CD8-positive, alpha-beta memory T cell (primary cell): Measurements from ENCODE around the gene ABCB6. TPM values are rescaled to one million over a fixed set of nuclear protein-coding genes. Genes with fewer than 3 reads are reported as not detected.

Experiments used
- CTCF ChIA-PET: fragments of 350-600 bp; sonication (Branson Sonifier 250); formaldehyde crosslinking; loops from one replicate; lab custom pipeline; 2021; ENCODE audit warnings: antibody characterized with exemption; lab: Charles Lee
- POLR2A ChIA-PET: fragments of 350-600 bp; sonication (Branson Sonifier 250); formaldehyde crosslinking; loops from one replicate; lab custom pipeline; 2021; ENCODE audit warnings: antibody characterized with exemption; lab: Charles Lee
- DNase-seq, 5 donors: peaks; one replicate each; pipeline versions ENCODE4 v3.0.0 to v3.0.0-alpha.2; 2020 to 2022; ENCODE audit warnings: mixed read lengths in 1 of 5
- H3K27ac ChIP-seq: one replicate; pipeline ENCODE4 v1.7.0; 2013; ENCODE audit warnings: low read depth, mild to moderate bottlenecking, low read length, moderate library complexity
- H3K27me3 ChIP-seq: 2 replicates; pipeline ENCODE4 v1.7.0; 2013; ENCODE audit warnings: low read length, mild to moderate bottlenecking; ENCODE audit not compliant: insufficient read depth, poor library complexity, severe bottlenecking
- H3K36me3 ChIP-seq: 2 replicates; pipeline ENCODE4 v1.7.0; 2013; ENCODE audit warnings: mild to moderate bottlenecking, low read length, moderate library complexity; ENCODE audit not compliant: insufficient read depth
- H3K4me1 ChIP-seq: 2 replicates; pipeline ENCODE4 v1.7.0; 2013; ENCODE audit warnings: mild to moderate bottlenecking, low read length, moderate library complexity; ENCODE audit not compliant: insufficient read depth
- H3K4me3 ChIP-seq: 2 replicates; pipeline ENCODE4 v1.7.0; 2013; ENCODE audit warnings: mild to moderate bottlenecking, low read length
- H3K9me3 ChIP-seq: 2 replicates; pipeline ENCODE4 v1.7.0; 2013; ENCODE audit warnings: mild to moderate bottlenecking, low read length
- H3K27ac Mint-ChIP-seq, 8 donors: one replicate each; pipeline ENCODE4 v1.8.0; 2020 to 2021; ENCODE audit warnings: mixed read lengths in 8 of 8, mild to moderate bottlenecking in 6 of 8, inconsistent platforms in 3 of 8, moderate library complexity in 3 of 8
- H3K27me3 Mint-ChIP-seq, 2 donors: one replicate each; pipeline ENCODE4 v1.8.0; 2020 to 2021; ENCODE audit warnings: mixed read lengths in 2 of 2, mild to moderate bottlenecking in 1 of 2, moderate library complexity in 1 of 2
- H3K36me3 Mint-ChIP-seq, 3 donors: one replicate each; pipeline ENCODE4 v1.8.0; 2020 to 2021; ENCODE audit warnings: mixed read lengths in 3 of 3, inconsistent platforms in 1 of 3, mild to moderate bottlenecking in 1 of 3
- H3K4me1 Mint-ChIP-seq, 3 donors: one replicate each; pipeline ENCODE4 v1.8.0; 2020 to 2021; ENCODE audit warnings: mixed read lengths in 3 of 3, inconsistent platforms in 1 of 3, mild to moderate bottlenecking in 1 of 3
- H3K4me3 Mint-ChIP-seq, 7 donors: one replicate each; pipeline ENCODE4 v1.8.0; 2020 to 2021; ENCODE audit warnings: mixed read lengths in 7 of 7, mild to moderate bottlenecking in 6 of 7, moderate library complexity in 4 of 7, inconsistent platforms in 2 of 7
- H3K9me3 Mint-ChIP-seq, 5 donors: one replicate each; pipeline ENCODE4 v1.8.0; 2020 to 2022; ENCODE audit warnings: mixed read lengths in 5 of 5, mild to moderate bottlenecking in 3 of 5, moderate library complexity in 2 of 5, inconsistent platforms in 1 of 5
- polyA plus RNA-seq: library from polyadenylated mRNA; unstranded; fragments of 300-500 nt; fragmentation: Illumina TruSeq; gene quantifications from one replicate; pipeline ENCODE4 v1.2.3, GENCODE V29; 2021
- total RNA-seq, 2 experiments: library from RNA; stranded (reverse); gene quantifications; one replicate each; pipeline ENCODE4 v1.2.3, GENCODE V29; 2021

ABCB6 gene
- total and polyA plus RNA-seq, 3 experiments from 2014 or later, result 2.1 to 22.8 (median 22.1) TPM

- H3K9me3 Mint-ChIP-seq, result peaks cover 0 to 2% (median 0%) of the 10 kb centered on the region in 5 donors
- Histone ChIP-seq H3K27ac (peak overlapping the region; percentile 69), H3K36me3 (peaks cover 35% of the 10 kb centered on the region), H3K4me1 (peaks cover 70% of the 10 kb centered on the region), H3K27me3 (no peaks in the 10 kb centered on the region), H3K9me3 (no peaks in the 10 kb centered on the region), H3K4me3 (peak overlapping the region; percentile 56)
- peaks cover 4 to 69% (median 25%) of the 10 kb centered on the region in 3 donors for H3K36me3 Mint-ChIP-seq
- peak overlapping the region; percentile 84 to 99 (median 90) for H3K4me3 Mint-ChIP-seq
- peaks cover 0 to 5% of the 10 kb centered on the region in 2 donors for H3K27me3 Mint-ChIP-seq
- ChIA-PET POLR2A (interaction anchor here (1.3 to 11.9 kb wide), 7 partner anchors 10 to 74 kb away, joined by 4 to 164 read pairs (median 9); partner anchors contain the start of genes ABCB6, ANKZF1, ATG9A and CNPPD1), CTCF (interaction anchor here (0.7 to 12.3 kb wide), 17 partner anchors 11 to 96 kb away, joined by 3 to 136 read pairs (median 4); partner anchors contain the start of genes ANKZF1, ATG9A, DNAJB2 and NHEJ1)
- peaks cover 74 to 79% (median 78%) of the 10 kb centered on the region in 3 donors for H3K4me1 Mint-ChIP-seq
- peak overlapping the region; percentile 85 to 98 (median 94) for H3K27ac Mint-ChIP-seq
- DNase-seq, result peak in 1 of 5 donors; percentile 44
Observed at GRCh38 chr2:219250049-219250781, 31.5 kb upstream of the ABCB6 start.

- Mint-ChIP-seq H3K27me3 (peaks cover 0 to 6% of the 10 kb centered on the region in 2 donors), H3K4me1 (peaks cover 75 to 81% (median 78%) of the 10 kb centered on the region in 3 donors), H3K36me3 (peaks cover 4 to 65% (median 25%) of the 10 kb centered on the region in 3 donors), H3K9me3 (peaks cover 0 to 2% (median 0%) of the 10 kb centered on the region in 5 donors), H3K27ac (peak overlapping the region; percentile 85 to 98 (median 94)), H3K4me3 (peak overlapping the region; percentile 84 to 99 (median 90))
- Histone ChIP-seq H3K4me1 (peaks cover 74% of the 10 kb centered on the region), H3K4me3 (peak overlapping the region; percentile 56), H3K36me3 (peaks cover 35% of the 10 kb centered on the region), H3K27me3 (no peaks in the 10 kb centered on the region), H3K27ac (peak overlapping the region; percentile 69), H3K9me3 (no peaks in the 10 kb centered on the region)
- peak; percentile 23 to 66 (median 61) for DNase-seq
- POLR2A ChIA-PET, result interaction anchor here (0.5 to 11.9 kb wide), 10 partner anchors 10 to 842 kb away, joined by 3 to 164 read pairs (median 8); partner anchors contain the start of genes ABCB6, ANKZF1, ATG9A and CNPPD1
- CTCF ChIA-PET, result interaction anchor here (0.7 to 12.3 kb wide), 18 partner anchors 10 to 96 kb away, joined by 3 to 136 read pairs (median 4); partner anchors contain the start of genes ANKZF1, ATG9A, DNAJB2 and NHEJ1
Observed at GRCh38 chr2:219249203-219249980, 30.6 kb upstream of the ABCB6 start.

- Mint-ChIP-seq H3K27me3 (peaks cover 0 to 6% of the 10 kb centered on the region in 2 donors), H3K4me1 (peaks cover 78 to 84% (median 80%) of the 10 kb centered on the region in 3 donors), H3K27ac (peak overlapping the region; percentile 85 to 98 (median 94)), H3K4me3 (peak overlapping the region; percentile 84 to 99 (median 90)), H3K9me3 (peaks cover 0 to 2% (median 0%) of the 10 kb centered on the region in 5 donors), H3K36me3 (peaks cover 4 to 63% (median 25%) of the 10 kb centered on the region in 3 donors)
- Histone ChIP-seq H3K9me3 (no peaks in the 10 kb centered on the region), H3K36me3 (peaks cover 35% of the 10 kb centered on the region), H3K4me1 (peaks cover 76% of the 10 kb centered on the region), H3K27ac (peak overlapping the region; percentile 69), H3K27me3 (no peaks in the 10 kb centered on the region), H3K4me3 (peak overlapping the region; percentile 56)
- no peak for DNase-seq
- ChIA-PET POLR2A (interaction anchor here (0.5 to 11.9 kb wide), 11 partner anchors 9 to 841 kb away, joined by 3 to 164 read pairs (median 8); partner anchors contain the start of genes ABCB6, ANKZF1, ATG9A and CNPPD1), CTCF (interaction anchor here (1.0 to 12.3 kb wide), 9 partner anchors 19 to 95 kb away, joined by 3 to 136 read pairs (median 9); partner anchors contain the start of genes ANKZF1, ATG9A, DNAJB2 and NHEJ1)
Observed at GRCh38 chr2:219248845-219249202, 30.1 kb upstream of the ABCB6 start.

- peaks cover 78 to 90% (median 80%) of the 10 kb centered on the region in 3 donors for H3K4me1 Mint-ChIP-seq
- peak overlapping the region; percentile 88 to 99 (median 95) for H3K27ac Mint-ChIP-seq
- peaks cover 35% of the 10 kb centered on the region for H3K36me3 ChIP-seq
- ChIA-PET POLR2A (interaction anchor here (0.5 to 11.9 kb wide), 10 partner anchors 18 to 352 kb away, joined by 3 to 164 read pairs (median 6); partner anchors contain the start of genes ANKZF1, ATG9A, CNPPD1 and DNAJB2), CTCF (interaction anchor here (0.7 to 12.3 kb wide), 6 partner anchors 18 to 268 kb away, joined by 3 to 136 read pairs (median 24); partner anchors contain the start of genes ANKZF1, ATG9A and DNAJB2)
- peak; percentile 52 to 86 (median 83) for DNase-seq
- H3K9me3 ChIP-seq, result no peaks in the 10 kb centered on the region
- H3K27ac ChIP-seq, result peak overlapping the region; percentile 69
- peaks cover 4 to 57% (median 25%) of the 10 kb centered on the region in 3 donors for H3K36me3 Mint-ChIP-seq
- peaks cover 0 to 2% (median 0%) of the 10 kb centered on the region in 5 donors for H3K9me3 Mint-ChIP-seq
- H3K4me3 ChIP-seq, result peak overlapping the region; percentile 86
- peaks cover 0 to 6% of the 10 kb centered on the region in 2 donors for H3K27me3 Mint-ChIP-seq
- H3K4me3 Mint-ChIP-seq, result peak overlapping the region; percentile 81 to 99 (median 90)
- H3K4me1 ChIP-seq, result peaks cover 76% of the 10 kb centered on the region
- no peaks in the 10 kb centered on the region for H3K27me3 ChIP-seq
Observed at GRCh38 chr2:219247678-219248642, 29.2 kb upstream of the ABCB6 start.

GRCh38 chr2:219246559-219246958 lies 27.8 kb upstream of the ABCB6 start:
- peaks cover 4 to 43% (median 17%) of the 10 kb centered on the region in 3 donors for H3K36me3 Mint-ChIP-seq
- peaks cover 66 to 79% (median 67%) of the 10 kb centered on the region in 3 donors for H3K4me1 Mint-ChIP-seq

GRCh38 chr2:219245899-219246230 lies 27.1 kb upstream of the ABCB6 start:
- H3K36me3 Mint-ChIP-seq, result peaks cover 2 to 36% (median 12%) of the 10 kb centered on the region in 3 donors
- H3K27me3 ChIP-seq, result no peaks in the 10 kb centered on the region
- H3K4me1 Mint-ChIP-seq, result peaks cover 60 to 72% (median 60%) of the 10 kb centered on the region in 3 donors
- peak overlapping the region; percentile 91 to 98 (median 98) for H3K27ac Mint-ChIP-seq
- H3K4me3 ChIP-seq, result peak overlapping the region; percentile 86
- H3K4me3 Mint-ChIP-seq, result peak overlapping the region; percentile 84 to 99 (median 91)
- peaks cover 23% of the 10 kb centered on the region for H3K36me3 ChIP-seq
- peaks cover 62% of the 10 kb centered on the region for H3K4me1 ChIP-seq
- ChIA-PET CTCF (interaction anchor here (1.0 to 4.4 kb wide), 9 partner anchors 16 to 91 kb away, joined by 3 to 35 read pairs (median 5); partner anchors contain the start of genes ANKZF1, ATG9A and DNAJB2), POLR2A (interaction anchor here (0.9 to 11.9 kb wide), 6 partner anchors 9 to 39 kb away, joined by 3 to 164 read pairs (median 12); partner anchors contain the start of genes ABCB6, ANKZF1, ATG9A and DNAJB2)
- H3K9me3 Mint-ChIP-seq, result peaks cover 0 to 2% (median 0%) of the 10 kb centered on the region in 5 donors
- peak overlapping the region; percentile 93 for H3K27ac ChIP-seq
- no peaks in the 10 kb centered on the region for H3K9me3 ChIP-seq
- peak in 1 of 5 donors; percentile 44 for DNase-seq
- H3K27me3 Mint-ChIP-seq, result peaks cover 0 to 6% of the 10 kb centered on the region in 2 donors

More at GRCh38 chr2:219246559-219246958, 27.8 kb upstream of the ABCB6 start:
- Mint-ChIP-seq H3K4me3 (peak overlapping the region; percentile 84 to 99 (median 91)), H3K27ac (peak overlapping the region in 7 of 8 donors; percentile 91 to 98 (median 98)), H3K27me3 (peaks cover 0 to 6% of the 10 kb centered on the region in 2 donors), H3K9me3 (peaks cover 0 to 2% (median 0%) of the 10 kb centered on the region in 5 donors)
- CTCF ChIA-PET, result interaction anchor here (1.0 to 4.4 kb wide), 5 partner anchors 16 to 92 kb away, joined by 3 to 35 read pairs (median 5); partner anchors contain the start of genes ANKZF1, ATG9A and DNAJB2
- H3K4me3 ChIP-seq, result peak overlapping the region; percentile 86
- H3K27ac ChIP-seq, result peak overlapping the region; percentile 58
- H3K9me3 ChIP-seq, result no peaks in the 10 kb centered on the region
- H3K4me1 ChIP-seq, result peaks cover 69% of the 10 kb centered on the region
- peak in 1 of 5 donors; percentile 12 for DNase-seq
- peaks cover 28% of the 10 kb centered on the region for H3K36me3 ChIP-seq
- POLR2A ChIA-PET, result interaction anchor here (1.6 to 11.9 kb wide), 4 partner anchors 8 to 141 kb away, joined by 4 to 164 read pairs (median 15); partner anchors contain the start of genes ABCB6, ANKZF1, ATG9A and DNPEP
- no peaks in the 10 kb centered on the region for H3K27me3 ChIP-seq
